C4-2B (cell line): ENCODE results near the gene CHD5.

Experiments used
- CTCF ChIP-seq: fragments of 450-650 bp; conservative IDR thresholded peaks from 2 replicates; pipeline ENCODE4 v1.5.1; 2017; ENCODE audit warnings: mild to moderate bottlenecking
- ZFX ChIP-seq: fragments of 450-650 bp; IDR thresholded peaks from 2 replicates; pipeline ENCODE4 v1.6.1; 2017

- no peak for TF ChIP-seq CTCF
- TF ChIP-seq ZFX: no peak
Observed at GRCh38 chr1:6072774-6073479, 107.2 kb downstream of the CHD5 start.
